DND-41 (cell line): ENCODE results near the gene ZNF256.

ENCODE experiments used
- ATAC-seq: fragments of 200-7000 bp; cut with Tn5 transposase; 3 replicates; pipeline ENCODE4 v1.9.1; 2021; ENCODE audit warnings: low read depth; ENCODE audit not compliant: insufficient read depth
- DNase-seq: peaks from one replicate; pipeline ENCODE4 v3.0.0-alpha.2; 2020
- H2AFZ ChIP-seq: 2 replicates; pipeline ENCODE4 v1.6.0; 2012; ENCODE audit warnings: low read depth, low read length
- H3K27ac ChIP-seq: 2 replicates; pipeline ENCODE4 v1.5.1; 2012; ENCODE audit warnings: low read length, inconsistent platforms
- H3K27me3 ChIP-seq: fragments of 200-600 bp; sonication (generic); 2 replicates; pipeline ENCODE4 v1.6.0; 2012; ENCODE audit warnings: low read length, mild to moderate bottlenecking, inconsistent platforms; ENCODE audit not compliant: insufficient read depth, poor library complexity
- H3K36me3 ChIP-seq: 2 replicates; pipeline ENCODE4 v1.5.1; 2012; ENCODE audit warnings: low read length, inconsistent platforms; ENCODE audit not compliant: insufficient read depth
- H3K4me1 ChIP-seq: 2 replicates; pipeline ENCODE4 v1.5.1; 2012; ENCODE audit warnings: mild to moderate bottlenecking, low read length; ENCODE audit not compliant: insufficient read depth
- H3K4me2 ChIP-seq: 2 replicates; pipeline ENCODE4 v1.6.0; 2012; ENCODE audit warnings: mild to moderate bottlenecking, moderate library complexity, low read length, inconsistent platforms; ENCODE audit not compliant: insufficient read depth
- H3K4me3 ChIP-seq, 2 experiments: fragments of 200-600 bp in 1 of 2; shearing (Covaris generic) in 1 of 2; 2 replicates each; pipeline ENCODE4 v1.5.1; 2012 to 2016; ENCODE audit warnings: inconsistent platforms in 2 of 2, low read length in 2 of 2, mild to moderate bottlenecking in 2 of 2, low read depth in 1 of 2, moderate library complexity in 1 of 2
- H3K79me2 ChIP-seq: 2 replicates; pipeline ENCODE4 v1.6.0; 2012; ENCODE audit warnings: low read length, inconsistent platforms; ENCODE audit not compliant: insufficient read depth
- H3K9ac ChIP-seq: 2 replicates; pipeline ENCODE4 v1.6.0; 2012; ENCODE audit warnings: low read depth, mild to moderate bottlenecking, inconsistent platforms, low read length, moderate library complexity
- H3K9me3 ChIP-seq: 2 replicates; pipeline ENCODE4 v1.5.1; 2012; ENCODE audit warnings: low read length, moderate library complexity, mild to moderate bottlenecking, inconsistent platforms; ENCODE audit not compliant: insufficient read depth, severe bottlenecking
- H4K20me1 ChIP-seq: 2 replicates; pipeline ENCODE4 v1.6.0; 2012; ENCODE audit warnings: low read length; ENCODE audit not compliant: insufficient read depth
- EZH2 ChIP-seq: IDR thresholded peaks from 3 replicates; pipeline ENCODE4 v1.6.1; 2012; ENCODE audit warnings: borderline replicate concordance, low read depth, mild to moderate bottlenecking, moderate library complexity, low read length, inconsistent platforms; ENCODE audit not compliant: severe bottlenecking
- TF ChIP-seq, protein P1 (sequence below): IDR thresholded peaks from 2 replicates; pipeline ENCODE4 v1.5.1; 2012; ENCODE audit warnings: borderline replicate concordance, low read length, moderate library complexity, mild to moderate bottlenecking; ENCODE audit not compliant: poor library complexity, severe bottlenecking; ENCODE audit errors: extremely low read depth

Gene ZNF256

DNA sequence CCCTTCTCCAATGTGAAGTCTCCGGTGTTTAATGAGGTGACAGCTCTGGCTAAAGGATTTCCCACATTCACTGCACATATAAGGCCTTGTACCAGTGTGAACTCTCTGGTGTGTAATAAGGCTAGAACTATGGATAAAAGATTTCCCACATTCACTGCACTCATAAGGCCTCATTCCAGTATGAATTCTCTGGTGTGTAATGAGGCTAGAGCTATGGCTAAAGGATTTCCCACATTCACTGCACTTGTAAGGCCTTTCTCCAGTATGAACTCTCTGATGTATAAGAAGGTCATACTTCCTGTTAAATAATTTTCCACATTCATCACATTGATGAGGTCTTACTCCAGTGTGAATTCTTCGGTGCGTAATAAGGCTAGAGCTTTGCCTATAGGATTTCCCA is 5.9 kb downstream of the ZNF256 start:
- Histone ChIP-seq H3K27me3 (no peaks in the 10 kb centered on the region), H3K36me3 (peaks cover 74% of the 10 kb centered on the region), H3K79me2 (peaks cover 72% of the 10 kb centered on the region), H3K4me2 (no peak overlapping the region), H3K9ac (no peak overlapping the region), H2AFZ (no peak overlapping the region), H3K4me3 (no peak overlapping the region), H4K20me1 (peaks cover 9% of the 10 kb centered on the region; the same call in 1 of the 2 replicates), H3K4me1 (peaks cover 19% of the 10 kb centered on the region), H3K27ac (no peak overlapping the region), H3K9me3 (peaks cover 7% of the 10 kb centered on the region)
- DNase-seq (no peak), ATAC-seq (no peak)
- TF ChIP-seq, protein P1, sequence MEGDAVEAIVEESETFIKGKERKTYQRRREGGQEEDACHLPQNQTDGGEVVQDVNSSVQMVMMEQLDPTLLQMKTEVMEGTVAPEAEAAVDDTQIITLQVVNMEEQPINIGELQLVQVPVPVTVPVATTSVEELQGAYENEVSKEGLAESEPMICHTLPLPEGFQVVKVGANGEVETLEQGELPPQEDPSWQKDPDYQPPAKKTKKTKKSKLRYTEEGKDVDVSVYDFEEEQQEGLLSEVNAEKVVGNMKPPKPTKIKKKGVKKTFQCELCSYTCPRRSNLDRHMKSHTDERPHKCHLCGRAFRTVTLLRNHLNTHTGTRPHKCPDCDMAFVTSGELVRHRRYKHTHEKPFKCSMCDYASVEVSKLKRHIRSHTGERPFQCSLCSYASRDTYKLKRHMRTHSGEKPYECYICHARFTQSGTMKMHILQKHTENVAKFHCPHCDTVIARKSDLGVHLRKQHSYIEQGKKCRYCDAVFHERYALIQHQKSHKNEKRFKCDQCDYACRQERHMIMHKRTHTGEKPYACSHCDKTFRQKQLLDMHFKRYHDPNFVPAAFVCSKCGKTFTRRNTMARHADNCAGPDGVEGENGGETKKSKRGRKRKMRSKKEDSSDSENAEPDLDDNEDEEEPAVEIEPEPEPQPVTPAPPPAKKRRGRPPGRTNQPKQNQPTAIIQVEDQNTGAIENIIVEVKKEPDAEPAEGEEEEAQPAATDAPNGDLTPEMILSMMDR = no peak
- no peak for TF ChIP-seq EZH2

DNA sequence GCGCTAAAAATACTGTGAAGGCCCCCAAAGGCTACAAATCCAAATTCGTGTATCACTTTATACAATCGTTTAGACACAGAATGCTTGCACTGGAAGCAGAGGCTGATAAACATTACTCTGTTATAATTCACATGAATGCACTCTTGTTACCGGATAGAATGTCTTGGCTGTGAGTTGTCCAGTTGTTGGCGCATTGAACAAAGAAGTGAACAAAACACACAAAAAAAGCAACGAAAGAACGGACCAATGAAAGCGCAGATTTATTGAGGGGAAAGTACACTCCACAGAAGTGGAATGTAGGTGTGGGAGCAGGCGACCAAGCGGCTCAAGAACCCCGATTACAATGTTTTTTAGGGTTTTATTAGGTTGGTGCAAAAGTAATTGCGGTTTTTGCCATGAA is 11.8 kb downstream of the ZNF256 start:
- Histone ChIP-seq H4K20me1 (no peaks in the 10 kb centered on the region), H3K4me2 (no peak overlapping the region), H3K9me3 (peaks cover 2% of the 10 kb centered on the region), H3K79me2 (peaks cover 16% of the 10 kb centered on the region; the same call in 1 of the 2 replicates), H3K9ac (no peak overlapping the region), H3K4me1 (no peaks in the 10 kb centered on the region), H2AFZ (no peak overlapping the region), H3K36me3 (peaks cover 40% of the 10 kb centered on the region), H3K27me3 (no peaks in the 10 kb centered on the region), H3K27ac (no peak overlapping the region), H3K4me3 (no peak overlapping the region)
- DNase-seq (no peak), ATAC-seq (no peak)
- TF ChIP-seq EZH2 = no peak
- TF ChIP-seq, protein P1 = no peak

DNA sequence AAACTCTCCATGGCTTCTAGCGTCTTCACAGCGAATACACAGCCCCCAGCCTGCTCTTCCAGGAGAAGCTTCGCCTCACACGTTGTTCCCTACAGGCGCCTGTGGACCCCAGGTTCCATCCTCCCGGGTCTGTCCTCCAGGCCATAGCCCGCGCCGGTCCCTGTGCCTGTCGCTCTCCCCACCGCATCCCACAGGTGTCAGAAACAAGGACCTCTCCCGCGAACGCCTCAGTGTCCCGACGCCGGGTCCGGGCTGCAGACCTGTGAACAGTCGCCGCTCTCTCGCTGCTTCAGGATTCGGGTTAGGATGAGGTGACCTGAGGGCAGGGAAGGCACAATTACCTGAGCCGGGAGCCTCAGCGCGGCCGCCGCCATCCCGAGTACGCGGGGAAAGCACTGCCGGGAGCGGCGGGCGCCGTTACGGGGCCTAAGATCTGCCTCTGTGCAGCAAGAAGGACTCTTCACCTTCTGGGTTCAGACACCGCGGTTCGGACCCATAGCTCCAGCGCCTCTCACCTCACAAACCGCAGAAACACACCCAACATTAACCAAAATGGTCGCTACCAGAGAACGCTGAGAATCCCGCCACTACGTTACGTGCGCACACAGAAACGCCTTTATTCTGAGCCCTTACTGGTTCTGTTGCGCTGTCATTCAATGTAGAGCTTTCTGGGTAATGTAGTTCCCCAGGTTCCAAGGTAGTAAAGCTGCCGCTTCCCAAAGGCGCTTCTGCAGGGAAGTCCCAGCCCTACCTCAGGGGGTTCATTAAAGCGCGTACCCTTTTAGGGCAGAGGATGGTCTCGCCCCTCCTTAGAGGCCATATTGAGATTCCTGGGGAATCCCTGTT is 12.5 kb downstream of the ZNF256 start, which contains the start of gene ZNF418:
TSS of gene ZNF418 (minus strand) at position 583 of the 846 bp plus-strand sequence. CDS start 1,580 bp downstream, outside the sequence.
- Histone ChIP-seq H3K4me2 (no peak within 1 kb of the TSS), H2AFZ (no peak within 1 kb of the TSS), H3K27ac (no peak within 1 kb of the TSS), H3K79me2 (peaks cover 12% of the 10 kb centered on the region; the same call in 1 of the 2 replicates), H3K4me1 (peaks cover 6% of the 10 kb centered on the region), H4K20me1 (no peaks in the 10 kb centered on the region), H3K36me3 (peaks cover 38% of the 10 kb centered on the region), H3K27me3 (no peaks in the 10 kb centered on the region), H3K4me3 (no peak within 1 kb of the TSS), H3K9ac (no peak within 1 kb of the TSS), H3K9me3 (peaks cover 2% of the 10 kb centered on the region)
- TF ChIP-seq, protein P1 = no peak
- no peak for TF ChIP-seq EZH2
- no peak for DNase-seq
- ATAC-seq = no peak
